ENCODE measurements around the gene PRR23E.

DNA sequence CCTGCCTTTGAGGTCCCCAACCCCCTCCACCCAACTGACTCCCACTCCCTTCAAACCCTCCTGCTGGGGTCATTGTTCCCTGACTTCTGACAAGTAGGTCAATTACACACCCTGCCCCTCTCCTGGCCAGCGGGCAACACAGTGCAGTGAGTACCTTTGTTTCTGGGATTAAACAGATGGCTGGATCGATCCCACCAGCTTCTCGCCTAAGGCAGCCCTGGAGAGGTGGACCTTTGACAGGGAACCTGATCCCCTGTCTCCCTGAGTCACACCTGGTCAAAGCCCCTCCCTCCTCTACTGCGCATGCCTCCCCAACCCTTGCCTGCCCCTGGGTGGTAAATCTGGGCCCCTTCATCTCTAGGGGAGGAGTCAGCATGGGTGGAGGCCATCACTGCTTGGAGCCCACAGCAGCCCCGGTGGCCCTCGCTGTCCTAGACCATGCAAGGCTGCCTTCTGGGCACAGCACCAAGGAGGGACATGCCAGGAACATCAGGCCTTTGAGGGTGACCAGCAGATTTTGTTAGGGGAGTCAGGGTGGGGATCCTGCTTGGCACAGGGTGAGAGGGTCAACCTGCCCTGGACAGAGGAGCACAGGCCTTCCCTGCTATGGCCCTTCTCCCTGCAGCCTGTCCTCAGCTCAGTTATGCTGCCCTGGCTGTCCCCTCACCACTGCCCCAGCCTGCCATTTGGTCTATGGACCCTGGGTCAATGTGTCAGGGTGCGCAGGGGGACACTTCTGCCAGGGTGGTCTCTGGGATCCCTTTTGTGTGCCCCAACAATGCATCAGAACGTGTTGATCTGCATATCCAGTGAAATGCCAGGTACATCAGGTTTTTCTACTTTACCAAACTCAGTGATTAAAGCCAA is 9.8 kb upstream of the PRR23E start:
- TF ChIP-seq, protein P1, sequence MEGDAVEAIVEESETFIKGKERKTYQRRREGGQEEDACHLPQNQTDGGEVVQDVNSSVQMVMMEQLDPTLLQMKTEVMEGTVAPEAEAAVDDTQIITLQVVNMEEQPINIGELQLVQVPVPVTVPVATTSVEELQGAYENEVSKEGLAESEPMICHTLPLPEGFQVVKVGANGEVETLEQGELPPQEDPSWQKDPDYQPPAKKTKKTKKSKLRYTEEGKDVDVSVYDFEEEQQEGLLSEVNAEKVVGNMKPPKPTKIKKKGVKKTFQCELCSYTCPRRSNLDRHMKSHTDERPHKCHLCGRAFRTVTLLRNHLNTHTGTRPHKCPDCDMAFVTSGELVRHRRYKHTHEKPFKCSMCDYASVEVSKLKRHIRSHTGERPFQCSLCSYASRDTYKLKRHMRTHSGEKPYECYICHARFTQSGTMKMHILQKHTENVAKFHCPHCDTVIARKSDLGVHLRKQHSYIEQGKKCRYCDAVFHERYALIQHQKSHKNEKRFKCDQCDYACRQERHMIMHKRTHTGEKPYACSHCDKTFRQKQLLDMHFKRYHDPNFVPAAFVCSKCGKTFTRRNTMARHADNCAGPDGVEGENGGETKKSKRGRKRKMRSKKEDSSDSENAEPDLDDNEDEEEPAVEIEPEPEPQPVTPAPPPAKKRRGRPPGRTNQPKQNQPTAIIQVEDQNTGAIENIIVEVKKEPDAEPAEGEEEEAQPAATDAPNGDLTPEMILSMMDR (IDR thresholded peaks at IDR 0.05; ENCODE audit: insufficient read depth, low read depth, low read length): no peak
- no peak for TF ChIP-seq EZH2 (IDR thresholded peaks at IDR 0.05; ENCODE audit: insufficient read depth, low read length)

Data from astrocyte (in vitro differentiated cells and primary cell).